ENCODE data around the gene NSMCE1.

NSMCE1 gene

DNA sequence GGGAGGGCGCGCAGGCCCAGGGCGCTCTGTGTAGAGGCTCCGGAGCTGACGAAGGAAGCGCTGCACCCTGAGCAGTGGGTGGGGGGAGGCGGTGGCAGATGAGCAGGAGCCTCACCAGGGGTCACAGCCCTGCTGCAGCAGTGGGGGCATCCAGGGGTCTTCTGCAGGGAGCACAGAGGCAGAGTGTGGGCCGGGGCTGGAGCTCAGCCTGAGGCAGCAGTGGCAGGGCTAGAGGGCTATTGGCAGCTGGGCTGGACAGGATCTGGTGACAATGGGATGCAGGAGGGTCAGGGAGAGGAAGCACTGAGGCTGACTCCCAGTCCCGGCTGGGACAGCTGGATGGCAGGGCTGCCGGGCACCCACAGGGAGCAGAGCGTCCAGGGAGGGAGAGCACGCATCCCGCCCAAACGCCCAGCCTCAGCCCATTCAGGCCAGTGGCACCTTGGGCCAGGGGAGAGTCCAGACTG is 44.3 kb downstream of the NSMCE1 start:
- Histone ChIP-seq H3K4me3 (ENCODE audit: low read length) (no peak overlapping the region), H3K36me3 (ENCODE audit: insufficient read depth, low read depth, low read length) (no peaks in the 10 kb centered on the region; the same call in 1 of the 2 replicates), H3K9me3 (ENCODE audit: insufficient read depth, low read depth, low read length) (no peaks in the 10 kb centered on the region), H3K4me1 (ENCODE audit: insufficient read depth, low read length) (no peaks in the 10 kb centered on the region), H3K27ac (ENCODE audit: low read length) (no peak overlapping the region), H3K27me3 (ENCODE audit: insufficient read depth, low read length) (no peaks in the 10 kb centered on the region), H3K9ac (ENCODE audit: low read depth, low read length) (no peak overlapping the region)

DNA sequence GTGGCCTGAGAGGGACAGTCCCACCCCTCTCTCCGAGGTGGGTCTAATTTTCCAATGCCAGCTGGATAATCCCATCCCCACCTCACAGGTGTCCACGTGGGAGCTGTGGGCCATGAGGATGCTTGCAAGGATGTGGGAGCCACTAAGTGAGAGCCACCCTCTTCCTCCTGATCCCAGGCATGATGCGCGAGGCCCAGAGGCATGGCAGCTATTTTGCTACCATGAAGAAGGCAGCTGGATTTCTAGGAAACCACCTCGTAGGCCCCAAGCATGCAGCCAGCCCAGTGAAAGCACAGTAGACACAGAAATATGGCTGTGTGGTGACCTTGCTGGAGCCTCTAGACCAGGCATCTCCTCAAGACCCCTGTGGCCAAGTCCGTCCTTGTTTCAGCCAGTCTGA is 44.9 kb downstream of the NSMCE1 start:
- no peaks in the 10 kb centered on the region for H3K9me3 ChIP-seq (ENCODE audit: insufficient read depth, low read depth, low read length)
- H3K27ac ChIP-seq (ENCODE audit: low read length) = no peak overlapping the region
- no peak overlapping the region for H3K9ac ChIP-seq (ENCODE audit: low read depth, low read length)
- H3K4me3 ChIP-seq (ENCODE audit: low read length) = no peak overlapping the region
- no peaks in the 10 kb centered on the region; the same call in 1 of the 2 replicates for H3K36me3 ChIP-seq (ENCODE audit: insufficient read depth, low read depth, low read length)
- H3K4me1 ChIP-seq (ENCODE audit: insufficient read depth, low read length) = no peaks in the 10 kb centered on the region
- no peaks in the 10 kb centered on the region for H3K27me3 ChIP-seq (ENCODE audit: insufficient read depth, low read length)

DNA sequence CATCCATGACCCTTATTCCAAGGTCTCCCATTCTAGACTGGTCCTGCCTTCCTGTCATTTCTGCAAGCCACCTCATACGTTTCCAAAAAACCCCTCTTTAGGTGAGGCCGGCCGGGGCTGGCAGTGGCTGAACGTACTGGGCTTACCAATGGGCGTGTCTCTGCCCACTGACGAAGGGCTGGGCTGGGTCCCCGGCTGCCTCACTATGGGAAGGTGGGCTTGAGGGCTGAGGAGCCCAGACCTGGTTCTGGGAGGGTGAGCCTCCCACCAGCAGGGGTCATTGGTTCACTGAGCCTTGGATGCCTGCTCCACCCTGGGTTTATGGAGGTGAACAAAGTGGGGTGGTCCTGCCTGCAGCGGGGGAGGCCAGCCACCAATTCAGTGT is 45.4 kb downstream of the NSMCE1 start:
- H3K9me3 ChIP-seq (ENCODE audit: insufficient read depth, low read depth, low read length) = no peaks in the 10 kb centered on the region
- no peak overlapping the region for H3K27ac ChIP-seq (ENCODE audit: low read length)
- H3K9ac ChIP-seq (ENCODE audit: low read depth, low read length) = no peak overlapping the region
- H3K36me3 ChIP-seq (ENCODE audit: insufficient read depth, low read depth, low read length) = no peaks in the 10 kb centered on the region; the same call in 1 of the 2 replicates
- H3K4me3 ChIP-seq (ENCODE audit: low read length) = no peak overlapping the region
- H3K27me3 ChIP-seq (ENCODE audit: insufficient read depth, low read length) = no peaks in the 10 kb centered on the region
- no peaks in the 10 kb centered on the region for H3K4me1 ChIP-seq (ENCODE audit: insufficient read depth, low read length)

DNA sequence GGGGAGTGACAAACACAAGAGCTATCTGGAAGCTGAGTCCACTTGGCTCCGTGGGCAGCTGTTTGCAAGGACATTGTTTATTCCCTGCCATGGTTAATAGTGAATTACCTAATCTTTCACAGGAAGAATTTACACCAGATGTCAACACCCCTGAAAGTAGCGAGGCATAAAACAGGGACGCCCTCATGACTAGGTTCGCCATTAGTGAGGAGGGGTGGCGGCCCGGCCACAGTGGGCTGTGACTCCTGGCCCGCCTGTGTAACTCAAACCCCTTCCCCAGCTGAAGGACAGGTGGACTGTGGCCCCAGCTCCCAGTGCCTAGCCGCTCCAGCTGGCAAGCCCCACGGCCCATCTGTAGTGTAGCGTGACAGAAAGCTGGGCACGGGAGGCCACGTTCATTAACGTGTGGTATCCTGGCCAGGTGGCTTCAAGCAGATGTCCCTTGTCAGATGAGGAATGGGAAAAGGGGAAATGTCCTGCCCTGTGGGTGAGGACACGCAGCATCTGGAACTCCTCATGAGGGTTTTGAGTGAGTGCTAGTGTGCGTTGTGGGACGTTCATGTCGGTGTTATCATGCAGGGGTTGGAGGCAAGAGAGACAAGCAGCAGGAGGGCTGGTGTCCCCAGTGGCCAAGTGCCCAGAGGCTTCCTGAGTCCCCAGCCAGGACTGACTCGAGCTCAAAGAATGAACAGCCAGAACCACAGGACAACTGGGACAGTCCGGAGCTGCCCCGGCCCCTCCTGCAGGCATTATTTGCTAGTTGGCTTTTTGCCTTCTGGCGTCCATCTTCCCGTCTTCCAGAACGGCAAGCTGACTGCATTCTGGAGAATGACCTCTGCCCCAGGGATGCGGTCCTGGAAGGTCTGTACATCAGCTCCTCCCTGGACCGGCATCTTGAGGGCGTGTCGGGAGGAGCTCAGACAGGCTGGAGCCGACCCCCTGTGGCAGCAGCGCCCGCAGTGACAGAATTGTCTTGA is 46.0 kb downstream of the NSMCE1 start:
- Histone ChIP-seq H3K27ac (ENCODE audit: low read length) (no peak overlapping the region), H3K9me3 (ENCODE audit: insufficient read depth, low read depth, low read length) (no peaks in the 10 kb centered on the region), H3K4me3 (ENCODE audit: low read length) (no peak overlapping the region), H3K9ac (ENCODE audit: low read depth, low read length) (no peak overlapping the region), H3K27me3 (ENCODE audit: insufficient read depth, low read length) (no peaks in the 10 kb centered on the region), H3K4me1 (ENCODE audit: insufficient read depth, low read length) (no peaks in the 10 kb centered on the region), H3K36me3 (ENCODE audit: insufficient read depth, low read depth, low read length) (no peaks in the 10 kb centered on the region; the same call in 1 of the 2 replicates)

- no peaks in the 10 kb centered on the region; the same call in 1 of the 2 replicates for H3K36me3 ChIP-seq (ENCODE audit: insufficient read depth, low read depth, low read length)
- H3K4me3 ChIP-seq (ENCODE audit: low read length) = no peak overlapping the region
- H3K27ac ChIP-seq (ENCODE audit: low read length) = no peak overlapping the region
- no peaks in the 10 kb centered on the region for H3K9me3 ChIP-seq (ENCODE audit: insufficient read depth, low read depth, low read length)
- H3K27me3 ChIP-seq (ENCODE audit: insufficient read depth, low read length) = no peaks in the 10 kb centered on the region
- no peaks in the 10 kb centered on the region for H3K4me1 ChIP-seq (ENCODE audit: insufficient read depth, low read length)
- no peak overlapping the region for H3K9ac ChIP-seq (ENCODE audit: low read depth, low read length)
Measured at GRCh38 chr16:27221576-27222248, 46.9 kb downstream of the NSMCE1 start.

- H3K36me3 ChIP-seq (ENCODE audit: insufficient read depth, low read depth, low read length) = no peaks in the 10 kb centered on the region; the same call in 1 of the 2 replicates
- no peak overlapping the region for H3K27ac ChIP-seq (ENCODE audit: low read length)
- H3K27me3 ChIP-seq (ENCODE audit: insufficient read depth, low read length) = no peaks in the 10 kb centered on the region
- H3K4me1 ChIP-seq (ENCODE audit: insufficient read depth, low read length) = no peaks in the 10 kb centered on the region
- no peak overlapping the region for H3K4me3 ChIP-seq (ENCODE audit: low read length)
- H3K9ac ChIP-seq (ENCODE audit: low read depth, low read length) = no peak overlapping the region
- no peaks in the 10 kb centered on the region for H3K9me3 ChIP-seq (ENCODE audit: insufficient read depth, low read depth, low read length)
Measured at GRCh38 chr16:27220991-27221390, 47.6 kb downstream of the NSMCE1 start.

- Histone ChIP-seq H3K27ac (ENCODE audit: low read length) (no peak overlapping the region), H3K36me3 (ENCODE audit: insufficient read depth, low read depth, low read length) (no peaks in the 10 kb centered on the region; the same call in 1 of the 2 replicates), H3K9ac (ENCODE audit: low read depth, low read length) (no peak overlapping the region), H3K9me3 (ENCODE audit: insufficient read depth, low read depth, low read length) (no peaks in the 10 kb centered on the region), H3K4me3 (ENCODE audit: low read length) (no peak overlapping the region), H3K27me3 (ENCODE audit: insufficient read depth, low read length) (no peaks in the 10 kb centered on the region), H3K4me1 (ENCODE audit: insufficient read depth, low read length) (no peaks in the 10 kb centered on the region)
Measured at GRCh38 chr16:27220527-27220926, 48.0 kb downstream of the NSMCE1 start.

GRCh38 chr16:27220120-27220519 is 48.5 kb downstream of the NSMCE1 start:
- Histone ChIP-seq H3K27me3 (ENCODE audit: insufficient read depth, low read length) (no peaks in the 10 kb centered on the region), H3K4me3 (ENCODE audit: low read length) (no peak overlapping the region), H3K4me1 (ENCODE audit: insufficient read depth, low read length) (no peaks in the 10 kb centered on the region), H3K27ac (ENCODE audit: low read length) (no peak overlapping the region), H3K36me3 (ENCODE audit: insufficient read depth, low read depth, low read length) (no peaks in the 10 kb centered on the region; the same call in 1 of the 2 replicates), H3K9me3 (ENCODE audit: insufficient read depth, low read depth, low read length) (no peaks in the 10 kb centered on the region), H3K9ac (ENCODE audit: low read depth, low read length) (no peak overlapping the region)

DNA sequence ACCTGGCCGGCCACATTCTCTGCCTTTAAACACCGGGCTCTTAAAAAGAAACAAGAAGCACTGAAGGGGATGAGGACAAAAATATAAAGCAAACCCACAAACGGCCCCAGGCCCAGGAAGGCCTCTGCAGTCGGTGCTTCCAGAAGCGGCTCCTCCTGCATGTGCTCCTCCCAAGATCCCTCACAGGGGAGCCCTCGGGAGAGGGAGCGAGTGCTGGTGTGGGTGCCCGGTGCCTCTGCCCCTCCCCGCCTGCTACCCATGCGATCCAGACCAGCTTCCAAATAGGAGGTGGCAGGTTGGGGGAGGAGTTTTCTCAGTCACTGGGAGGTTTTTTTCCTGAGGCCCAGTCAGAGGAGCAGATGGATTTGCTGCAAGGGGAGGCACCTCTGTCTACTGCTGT is 49.4 kb downstream of the NSMCE1 start:
- peaks cover 7% of the 10 kb centered on the region for H3K36me3 ChIP-seq (ENCODE audit: insufficient read depth, low read depth, low read length)
- H3K27ac ChIP-seq (ENCODE audit: low read length) = no peak overlapping the region
- H3K27me3 ChIP-seq (ENCODE audit: insufficient read depth, low read length) = no peaks in the 10 kb centered on the region
- no peak overlapping the region for H3K4me3 ChIP-seq (ENCODE audit: low read length)
- H3K4me1 ChIP-seq (ENCODE audit: insufficient read depth, low read length) = no peaks in the 10 kb centered on the region
- no peaks in the 10 kb centered on the region for H3K9me3 ChIP-seq (ENCODE audit: insufficient read depth, low read depth, low read length)
- no peak overlapping the region for H3K9ac ChIP-seq (ENCODE audit: low read depth, low read length)

DNA sequence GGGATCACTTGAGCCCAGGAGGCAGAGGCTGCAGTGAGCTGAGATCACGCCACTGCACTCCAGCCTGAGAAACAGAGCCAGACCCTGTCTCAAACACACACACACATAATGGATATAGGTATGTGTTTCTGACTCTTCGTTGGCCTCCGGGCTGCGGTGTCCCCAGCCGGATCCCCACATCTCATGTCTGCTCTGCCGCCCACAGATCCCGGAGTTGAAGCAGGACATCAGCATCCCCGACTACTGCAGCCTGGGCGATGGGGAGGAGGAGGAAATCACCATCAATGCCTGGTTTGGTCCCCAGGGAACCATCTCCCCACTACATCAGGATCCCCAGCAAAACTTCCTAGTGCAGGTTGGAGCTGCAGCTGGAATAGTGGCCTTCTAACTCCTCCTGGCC is 49.8 kb downstream of the NSMCE1 start:
- no peak overlapping the region for H3K27ac ChIP-seq (ENCODE audit: low read length)
- peaks cover 8% of the 10 kb centered on the region for H3K36me3 ChIP-seq (ENCODE audit: insufficient read depth, low read depth, low read length)
- H3K4me3 ChIP-seq (ENCODE audit: low read length) = no peak overlapping the region
- H3K9ac ChIP-seq (ENCODE audit: low read depth, low read length) = no peak overlapping the region
- H3K4me1 ChIP-seq (ENCODE audit: insufficient read depth, low read length) = no peaks in the 10 kb centered on the region
- no peaks in the 10 kb centered on the region for H3K27me3 ChIP-seq (ENCODE audit: insufficient read depth, low read length)
- no peaks in the 10 kb centered on the region for H3K9me3 ChIP-seq (ENCODE audit: insufficient read depth, low read depth, low read length)

DNA sequence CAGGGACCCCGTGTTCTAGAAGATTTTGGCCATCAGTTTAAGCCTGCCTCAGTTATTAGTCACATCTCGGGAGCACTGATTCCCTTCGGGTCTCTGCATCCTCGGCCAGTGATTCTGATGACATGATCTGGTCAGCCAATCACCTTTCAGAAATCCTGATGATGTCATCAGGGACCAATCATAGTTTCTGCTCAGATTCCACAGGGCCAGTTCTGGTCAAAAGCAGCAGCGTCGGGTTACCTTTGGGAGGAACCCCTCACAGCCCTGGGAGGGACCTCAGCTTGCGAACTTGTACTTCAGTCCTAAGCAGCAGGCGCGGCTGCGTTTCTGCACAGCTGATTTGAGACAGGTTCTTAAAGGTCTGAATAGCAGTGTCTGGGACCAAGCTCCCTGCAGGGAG is 51.3 kb downstream of the NSMCE1 start:
- H3K36me3 ChIP-seq (ENCODE audit: insufficient read depth, low read depth, low read length) = peaks cover 10% of the 10 kb centered on the region
- no peaks in the 10 kb centered on the region for H3K27me3 ChIP-seq (ENCODE audit: insufficient read depth, low read length)
- H3K4me3 ChIP-seq (ENCODE audit: low read length) = no peak overlapping the region
- no peaks in the 10 kb centered on the region for H3K9me3 ChIP-seq (ENCODE audit: insufficient read depth, low read depth, low read length)
- H3K27ac ChIP-seq (ENCODE audit: low read length) = no peak overlapping the region
- no peaks in the 10 kb centered on the region for H3K4me1 ChIP-seq (ENCODE audit: insufficient read depth, low read length)
- no peak overlapping the region for H3K9ac ChIP-seq (ENCODE audit: low read depth, low read length)

Measured in iPS-20b (cell line).